Mucosa of stomach (tissue), 1 donor: ENCODE measurements around the gene AHSG.
"Not testable (repeated sequence)": the region's sequence is repeated elsewhere in the genome, so short reads cannot be mapped to it uniquely, and the experiment has no call there.

ENCODE experiments used
- H3K27me3 ChIP-seq: one replicate; pipeline ENCODE4 v1.7.0; 2013; ENCODE audit warnings: mild to moderate bottlenecking, low read length; ENCODE audit not compliant: control insufficient read depth, insufficient read depth
- H3K36me3 ChIP-seq: one replicate; pipeline ENCODE4 v1.7.0; 2013; ENCODE audit warnings: low read length; ENCODE audit not compliant: control insufficient read depth, insufficient read depth
- H3K4me1 ChIP-seq: one replicate; pipeline ENCODE4 v1.7.0; 2013; ENCODE audit warnings: mild to moderate bottlenecking, low read length; ENCODE audit not compliant: control insufficient read depth, insufficient read depth
- H3K4me3 ChIP-seq: one replicate; pipeline ENCODE4 v1.7.0; 2013; ENCODE audit warnings: low read length
- H3K9ac ChIP-seq: one replicate; pipeline ENCODE4 v1.7.0; 2013; ENCODE audit warnings: mild to moderate bottlenecking, low read length, moderate library complexity
- H3K9me3 ChIP-seq: one replicate; pipeline ENCODE4 v1.7.0; 2013; ENCODE audit warnings: mild to moderate bottlenecking, low read length, moderate library complexity; ENCODE audit not compliant: control insufficient read depth
- donor health status: Pancreatic carcinoma.

The AHSG gene

GRCh38 chr3:186582541-186582940 lies 30.3 kb upstream of the AHSG start:
- Histone ChIP-seq H3K4me1 (no peaks in the 10 kb centered on the region), H3K9ac (no peak overlapping the region), H3K36me3 (peaks cover 11% of the 10 kb centered on the region), H3K27me3 (no peaks in the 10 kb centered on the region), H3K9me3 (no peaks in the 10 kb centered on the region), H3K4me3 (no peak overlapping the region)

DNA sequence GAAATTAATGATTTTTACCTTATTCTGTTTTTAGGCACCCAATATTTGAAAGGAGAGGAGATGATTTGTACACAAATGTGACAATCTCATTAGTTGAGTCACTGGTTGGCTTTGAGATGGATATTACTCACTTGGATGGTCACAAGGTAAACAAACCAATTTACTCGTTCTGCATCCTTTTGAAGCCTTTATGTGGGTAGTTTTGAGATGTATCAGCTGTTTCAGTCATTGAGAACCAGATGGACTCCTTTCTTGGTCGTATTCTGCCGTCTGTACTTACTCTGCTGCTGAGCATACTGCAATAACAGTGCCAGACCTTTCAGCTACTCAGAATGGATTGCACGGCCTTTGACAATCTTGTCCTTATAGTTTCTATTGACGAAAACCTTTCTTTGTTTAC lies 29.0 kb upstream of the AHSG start:
- peaks cover 11% of the 10 kb centered on the region for H3K36me3 ChIP-seq
- H3K4me1 ChIP-seq, result no peaks in the 10 kb centered on the region

DNA sequence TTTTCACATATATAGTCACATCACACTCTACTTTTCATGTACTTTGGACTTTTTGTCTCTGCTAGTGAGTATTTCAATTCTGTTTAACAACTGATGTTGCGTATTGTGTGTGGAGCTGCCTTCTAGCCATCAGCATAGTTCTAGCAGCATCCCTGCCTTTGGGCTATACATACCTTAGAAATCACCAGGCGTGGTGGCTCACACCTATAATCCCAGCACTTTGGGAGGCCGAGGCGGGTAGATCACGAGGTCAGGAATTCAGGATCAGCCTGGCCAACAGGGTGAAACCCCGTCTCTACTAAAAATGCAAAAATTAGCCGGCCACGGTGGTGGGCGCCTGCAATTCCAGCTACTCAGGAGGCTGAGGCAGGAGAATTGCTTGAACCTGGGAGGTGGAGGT lies 26.6 kb upstream of the AHSG start:
- H3K9ac ChIP-seq, H3K27me3 ChIP-seq, H3K9me3 ChIP-seq, H3K4me3 ChIP-seq, H3K4me1 ChIP-seq: not testable (repeated sequence)
- H3K36me3 ChIP-seq, result peaks cover 11% of the 10 kb centered on the region

More for the DNA sequence above, 29.0 kb upstream of the AHSG start:
- Histone ChIP-seq H3K9me3 (no peaks in the 10 kb centered on the region), H3K4me3 (no peak overlapping the region), H3K9ac (no peak overlapping the region), H3K27me3 (no peaks in the 10 kb centered on the region)

DNA sequence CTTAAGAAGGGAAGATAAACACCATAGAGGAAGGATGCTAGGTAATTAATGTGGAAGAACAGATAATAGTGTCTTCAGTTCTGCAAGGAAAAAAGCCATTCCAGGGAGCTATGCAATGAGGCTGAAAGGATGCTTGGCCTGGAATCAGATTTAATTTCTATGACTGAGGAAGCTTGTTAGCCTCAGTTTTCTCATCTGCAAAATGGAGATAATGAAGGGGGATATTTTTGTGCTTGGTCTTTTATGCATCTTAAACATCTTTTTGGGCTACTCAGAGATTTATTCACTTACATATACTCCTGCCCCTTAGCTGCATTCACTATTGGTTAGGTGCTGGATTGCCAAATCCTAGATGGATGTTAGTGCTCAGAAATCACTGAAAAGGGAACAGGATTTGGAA lies 25.7 kb upstream of the AHSG start:
- Histone ChIP-seq H3K27me3 (no peaks in the 10 kb centered on the region), H3K36me3 (peaks cover 9% of the 10 kb centered on the region), H3K9ac (no peak overlapping the region), H3K4me1 (peaks cover 5% of the 10 kb centered on the region), H3K4me3 (no peak overlapping the region), H3K9me3 (no peaks in the 10 kb centered on the region)

- no peaks in the 10 kb centered on the region for H3K27me3 ChIP-seq
- H3K4me1 ChIP-seq, result peaks cover 5% of the 10 kb centered on the region
- H3K9me3 ChIP-seq, result no peaks in the 10 kb centered on the region
- H3K36me3 ChIP-seq, result no peaks in the 10 kb centered on the region
- no peak overlapping the region for H3K9ac ChIP-seq
- H3K4me3 ChIP-seq, result no peak overlapping the region
These were observed 24.2 kb upstream of the AHSG start for GRCh38 chr3:186588632-186589031.

- H3K9me3 ChIP-seq, result no peaks in the 10 kb centered on the region
- no peak overlapping the region for H3K9ac ChIP-seq
- H3K27me3 ChIP-seq, result no peaks in the 10 kb centered on the region
- peaks cover 5% of the 10 kb centered on the region for H3K4me1 ChIP-seq
- H3K36me3 ChIP-seq, result no peaks in the 10 kb centered on the region
- H3K4me3 ChIP-seq, result no peak overlapping the region
These were observed 23.7 kb upstream of the AHSG start for GRCh38 chr3:186589121-186589520.

DNA sequence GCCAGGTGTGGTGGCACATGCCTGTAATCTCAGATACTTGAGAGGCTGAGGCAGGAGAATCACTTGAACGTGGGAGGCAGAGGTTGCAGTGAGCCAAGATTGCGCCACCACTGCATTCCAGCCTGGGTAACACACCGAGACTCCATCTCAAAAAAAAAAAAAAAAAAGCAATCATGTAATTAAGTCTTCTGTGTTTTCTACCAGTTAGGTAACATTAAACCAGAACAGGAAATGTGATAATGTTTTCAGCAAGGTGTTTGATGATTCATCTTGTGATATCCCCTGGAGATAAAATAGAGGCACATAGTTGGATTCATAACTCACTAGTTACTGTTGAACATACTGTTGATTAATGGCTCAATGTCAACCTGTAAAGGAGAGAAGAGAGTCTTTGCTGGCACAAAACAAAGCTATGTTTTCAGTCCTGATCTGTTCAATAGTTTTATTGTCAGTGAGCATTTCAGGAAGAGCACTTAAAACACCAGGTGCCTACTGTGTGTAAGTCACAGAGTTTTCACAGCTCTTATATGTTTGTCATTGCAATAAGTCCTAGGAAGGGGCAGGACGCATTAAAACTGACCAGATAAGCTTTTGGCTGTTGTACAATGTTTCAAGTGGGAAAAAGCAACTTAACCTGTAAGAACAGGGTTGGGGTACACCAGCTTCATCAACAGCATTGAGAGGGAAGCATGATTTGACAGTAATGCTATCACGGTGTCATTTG lies 22.8 kb upstream of the AHSG start:
- Histone ChIP-seq H3K4me3 (no peak overlapping the region), H3K9ac (no peak overlapping the region), H3K36me3 (no peaks in the 10 kb centered on the region), H3K27me3 (no peaks in the 10 kb centered on the region), H3K9me3 (no peaks in the 10 kb centered on the region), H3K4me1 (peaks cover 5% of the 10 kb centered on the region)

DNA sequence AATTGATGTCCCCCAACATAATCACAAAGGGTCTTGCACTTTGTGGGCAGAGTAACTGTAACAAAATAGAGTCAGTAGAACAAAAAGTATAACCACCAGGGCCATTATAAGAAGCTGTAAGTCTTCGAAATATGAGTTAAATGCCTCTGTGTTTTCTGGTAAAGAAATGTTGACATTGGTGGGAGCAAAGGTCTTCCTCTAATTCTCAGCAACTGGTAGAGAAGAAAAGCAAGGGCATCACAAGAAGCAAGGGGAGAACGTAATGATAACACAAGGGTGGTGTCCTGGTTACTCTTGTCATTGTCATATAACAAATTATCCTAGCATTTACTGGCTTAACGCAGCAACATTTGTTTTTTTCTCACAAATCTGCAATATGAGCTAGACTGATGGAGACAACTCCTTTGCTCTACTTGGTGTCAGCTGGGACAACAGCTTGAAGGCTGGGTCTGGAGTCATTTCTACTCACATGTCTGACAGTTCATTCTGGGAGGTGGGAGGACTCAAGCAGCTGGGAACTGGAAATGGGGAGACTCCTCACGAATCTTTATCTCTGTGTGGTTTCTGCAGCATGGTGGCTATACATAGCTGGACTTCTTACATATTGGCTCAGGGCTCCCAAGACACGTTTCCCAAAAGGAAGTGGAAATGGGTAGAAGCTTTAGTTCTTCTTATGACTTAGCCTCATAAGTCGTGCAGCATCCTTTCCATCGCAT lies 22.1 kb upstream of the AHSG start:
- Histone ChIP-seq H3K36me3 (no peaks in the 10 kb centered on the region), H3K4me3 (no peak overlapping the region)

GRCh38 chr3:186592682-186593081 lies 20.2 kb upstream of the AHSG start:
- Histone ChIP-seq H3K27me3 (no peaks in the 10 kb centered on the region), H3K9me3 (no peaks in the 10 kb centered on the region), H3K36me3 (no peaks in the 10 kb centered on the region), H3K4me3 (no peak overlapping the region), H3K9ac (no peak overlapping the region), H3K4me1 (peaks cover 5% of the 10 kb centered on the region)

More for the DNA sequence above, 22.1 kb upstream of the AHSG start:
- no peak overlapping the region for H3K9ac ChIP-seq
- peaks cover 5% of the 10 kb centered on the region for H3K4me1 ChIP-seq
- H3K9me3 ChIP-seq, result no peaks in the 10 kb centered on the region
- H3K27me3 ChIP-seq, result no peaks in the 10 kb centered on the region

- peaks cover 5% of the 10 kb centered on the region for H3K4me1 ChIP-seq
- H3K9me3 ChIP-seq, result no peaks in the 10 kb centered on the region
- no peaks in the 10 kb centered on the region for H3K27me3 ChIP-seq
- no peaks in the 10 kb centered on the region for H3K36me3 ChIP-seq
- no peak overlapping the region for H3K9ac ChIP-seq
- H3K4me3 ChIP-seq, result no peak overlapping the region
These were observed 19.0 kb upstream of the AHSG start for GRCh38 chr3:186593862-186594261.

DNA sequence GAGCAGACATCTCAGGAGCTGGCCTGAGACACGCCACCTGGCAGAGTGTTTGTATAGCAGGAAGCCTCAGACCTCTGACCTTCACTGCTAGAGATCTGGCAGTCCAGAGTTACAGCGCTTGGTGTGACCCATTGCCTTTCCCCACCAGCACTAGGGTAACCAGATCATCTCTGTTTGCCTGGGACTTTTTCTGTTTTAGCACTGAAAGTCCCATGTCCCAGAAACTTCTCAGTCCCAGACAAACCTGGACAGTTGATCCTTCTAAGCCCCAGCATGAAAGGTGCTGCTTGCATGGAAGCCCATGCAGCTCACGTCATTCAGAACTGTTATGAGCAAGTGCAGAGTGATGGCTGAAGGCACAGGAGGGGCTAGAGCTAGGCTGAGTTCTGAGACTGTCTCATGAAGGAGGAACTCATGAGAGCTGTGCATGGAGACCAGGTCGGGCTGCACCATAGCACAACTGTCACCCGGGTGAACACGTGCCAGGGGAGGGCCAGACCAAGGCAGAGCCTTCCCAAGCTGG lies 18.2 kb upstream of the AHSG start:
- Histone ChIP-seq H3K9me3 (no peaks in the 10 kb centered on the region), H3K4me1 (peaks cover 9% of the 10 kb centered on the region), H3K9ac (no peak overlapping the region), H3K36me3 (no peaks in the 10 kb centered on the region), H3K27me3 (no peaks in the 10 kb centered on the region), H3K4me3 (no peak overlapping the region)

GRCh38 chr3:186596568-186597287 lies 16.1 kb upstream of the AHSG start:
- H3K36me3 ChIP-seq, result no peaks in the 10 kb centered on the region

More at GRCh38 chr3:186596568-186597287, 16.1 kb upstream of the AHSG start:
- Histone ChIP-seq H3K4me3 (no peak overlapping the region), H3K4me1 (peaks cover 8% of the 10 kb centered on the region), H3K9me3 (no peaks in the 10 kb centered on the region), H3K9ac (no peak overlapping the region), H3K27me3 (no peaks in the 10 kb centered on the region)
